Glomerular visceral epithelial cell (primary cell): ENCODE data around the gene HAPLN3.

Experiments
- DNase-seq: peaks from one replicate; pipeline ENCODE4 v3.0.0-alpha.2; 2016; ENCODE audit errors: extremely low spot score

HAPLN3 gene

GRCh38 chr15:88864861-88865497 lies 30.4 kb downstream of the HAPLN3 start:
- DNase-seq = no peak

GRCh38 chr15:88863412-88863811 lies 31.9 kb downstream of the HAPLN3 start:
- no peak for DNase-seq

- DNase-seq = no peak
Measured at GRCh38 chr15:88860212-88860611, 35.1 kb downstream of the HAPLN3 start.

- no peak for DNase-seq
Measured at GRCh38 chr15:88859550-88859949, 35.8 kb downstream of the HAPLN3 start.

GRCh38 chr15:88858934-88859333 lies 36.4 kb downstream of the HAPLN3 start:
- DNase-seq = no peak

- no peak for DNase-seq
Measured at GRCh38 chr15:88852476-88852875, 42.9 kb downstream of the HAPLN3 start.

- DNase-seq = no peak
Measured at GRCh38 chr15:88849376-88850072, 45.8 kb downstream of the HAPLN3 start.

GRCh38 chr15:88848203-88848602 lies 47.1 kb downstream of the HAPLN3 start:
- no peak for DNase-seq

GRCh38 chr15:88847144-88847543 lies 48.2 kb downstream of the HAPLN3 start:
- DNase-seq = no peak

GRCh38 chr15:88845616-88846015 lies 49.7 kb downstream of the HAPLN3 start:
- no peak for DNase-seq

- DNase-seq = no peak
Measured at GRCh38 chr15:88844749-88845386, 50.5 kb downstream of the HAPLN3 start.

- DNase-seq = no peak
Measured at GRCh38 chr15:88843334-88843733, 52.0 kb downstream of the HAPLN3 start.

- DNase-seq = no peak
Measured at GRCh38 chr15:88842156-88842555, 53.2 kb downstream of the HAPLN3 start.

- DNase-seq = no peak
Measured at GRCh38 chr15:88841236-88841635, 54.1 kb downstream of the HAPLN3 start.

- no peak for DNase-seq
Measured at GRCh38 chr15:88839961-88840360, 55.4 kb downstream of the HAPLN3 start.

GRCh38 chr15:88839146-88839545 lies 56.2 kb downstream of the HAPLN3 start:
- no peak for DNase-seq

- DNase-seq = no peak
Measured at GRCh38 chr15:88838667-88839066, 56.7 kb downstream of the HAPLN3 start.

GRCh38 chr15:88835646-88836045 lies 59.7 kb downstream of the HAPLN3 start:
- no peak for DNase-seq

GRCh38 chr15:88835119-88835518 lies 60.2 kb downstream of the HAPLN3 start:
- no peak for DNase-seq

- DNase-seq = peak; percentile 16
Measured at GRCh38 chr15:88834211-88834812, 61.0 kb downstream of the HAPLN3 start.

GRCh38 chr15:88833731-88834100 lies 61.6 kb downstream of the HAPLN3 start:
- no peak for DNase-seq

GRCh38 chr15:88832820-88833730 lies 62.3 kb downstream of the HAPLN3 start:
- no peak for DNase-seq
